HG03520 (cell line): ENCODE data around the gene OPN3.

Experiments
- ATAC-seq: cut with Tn5 transposase; IDR thresholded peaks from one replicate; pipeline ENCODE4 v1.9.1; 2021; ENCODE audit warnings: mild to moderate bottlenecking, moderate library complexity; ENCODE audit not compliant: unreplicated experiment

The OPN3 gene

DNA sequence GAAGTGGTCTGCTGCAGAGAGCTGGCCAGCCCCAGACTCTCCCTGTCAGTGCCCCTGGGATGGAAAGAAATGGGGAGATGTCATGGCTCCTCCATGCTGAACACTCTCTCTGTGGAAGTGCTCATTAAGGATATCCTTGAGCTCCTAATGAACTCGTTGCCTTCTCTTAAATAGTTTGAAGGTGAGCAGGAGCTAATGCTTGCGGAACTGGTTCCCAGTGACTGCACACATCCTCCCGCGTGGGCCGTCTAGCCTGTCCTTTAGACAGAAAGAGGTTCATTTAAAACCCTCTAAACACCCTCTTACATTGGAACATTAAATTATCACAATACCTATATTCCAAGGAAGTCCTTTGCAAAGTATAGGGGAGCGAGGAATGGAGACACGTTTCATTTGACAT lies 6.0 kb upstream of the OPN3 start:
- no peak for ATAC-seq

DNA sequence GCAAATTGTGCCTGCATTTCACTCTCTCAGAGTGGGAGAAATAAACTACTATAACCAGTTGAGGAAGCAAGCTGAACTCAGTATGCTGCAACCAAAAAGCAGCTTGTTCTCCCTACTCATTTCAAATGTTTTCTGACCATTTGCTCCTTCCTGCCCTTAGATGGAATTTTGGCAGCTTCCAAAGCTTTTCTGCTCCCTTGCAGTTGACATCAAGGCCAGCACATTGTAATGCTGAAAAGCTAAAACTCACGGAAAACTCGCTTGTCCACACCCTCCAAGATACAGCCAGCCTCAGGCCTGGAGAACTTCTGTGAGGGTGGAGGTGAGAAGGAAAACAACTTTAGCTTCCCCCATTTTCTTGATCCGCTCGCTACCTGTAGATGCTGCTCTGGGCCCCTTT lies 5.0 kb upstream of the OPN3 start:
- no peak for ATAC-seq

DNA sequence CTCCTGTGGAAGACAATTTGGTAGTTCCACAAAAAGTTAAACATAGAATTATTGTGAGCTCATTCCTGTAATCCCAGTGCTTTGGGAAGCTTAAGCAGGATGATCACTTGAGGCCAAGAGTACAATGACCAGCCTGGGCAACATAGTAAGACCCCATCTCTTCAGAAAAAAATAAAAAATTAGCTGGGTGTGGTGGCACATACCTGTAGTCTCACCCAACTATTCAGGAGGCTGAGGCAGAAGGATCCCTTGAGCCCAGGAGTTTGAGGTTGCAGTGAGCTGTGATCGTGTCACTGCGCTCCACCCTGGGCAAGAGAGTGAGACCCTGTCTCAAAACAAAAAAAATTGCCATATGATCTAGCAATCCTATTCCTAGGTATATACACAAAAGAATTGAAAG lies 4.1 kb upstream of the OPN3 start:
- no peak for ATAC-seq

DNA sequence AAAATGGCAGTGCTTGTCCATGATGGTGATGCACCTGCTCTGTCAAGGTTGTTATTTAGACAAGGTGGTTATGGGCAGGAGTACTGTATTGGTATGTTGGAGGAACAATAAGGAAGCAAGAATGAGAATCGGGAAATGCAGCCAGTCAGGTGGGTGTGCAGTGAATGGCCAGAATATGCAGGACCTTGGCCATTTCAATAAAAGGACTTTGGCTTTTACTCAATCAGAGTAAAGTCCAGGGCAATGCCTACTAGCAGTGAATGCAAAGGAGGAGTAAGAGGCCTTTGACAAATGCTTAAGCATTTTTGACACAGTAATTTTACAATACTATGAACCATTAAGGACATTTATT lies 2.4 kb upstream of the OPN3 start:
- ATAC-seq = no peak

DNA sequence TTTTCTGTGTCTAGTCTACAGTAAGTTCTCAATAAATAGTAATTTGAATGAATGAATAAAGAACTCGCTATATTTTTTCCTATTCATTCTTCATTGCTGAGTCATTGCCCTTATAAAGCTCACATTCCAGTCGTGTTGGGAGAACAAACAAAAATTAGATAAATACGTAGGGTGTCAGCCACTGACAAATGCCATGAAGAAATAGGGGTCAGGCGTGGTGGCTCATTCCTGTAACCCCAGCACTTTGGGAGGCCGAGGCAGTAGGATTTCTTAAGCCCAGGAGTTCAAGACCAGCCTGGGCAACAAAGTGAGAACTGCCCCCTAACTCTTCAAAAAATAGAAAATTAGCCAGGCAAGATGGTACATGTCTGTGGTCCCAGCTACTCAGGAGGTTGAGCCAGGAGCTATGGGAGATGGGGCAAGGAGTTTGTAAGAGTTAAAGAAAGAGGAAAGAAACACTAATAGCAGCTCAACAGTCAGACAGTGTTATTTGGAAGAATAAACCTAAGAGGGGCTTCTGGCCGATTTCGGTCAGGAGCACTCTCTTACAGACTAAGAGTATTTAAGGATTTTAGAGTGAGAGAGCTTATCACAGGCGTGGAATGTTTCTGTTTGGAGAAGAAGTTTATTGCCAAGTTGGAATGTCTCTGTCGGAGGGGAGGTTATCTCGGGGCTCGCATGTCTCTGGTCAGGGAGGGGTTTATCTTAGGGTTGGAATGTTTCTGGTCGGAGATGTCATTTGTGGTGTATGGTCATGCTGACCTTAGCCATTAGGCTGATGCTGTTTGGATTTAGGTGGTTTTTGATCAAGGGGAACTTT lies 1.8 kb upstream of the OPN3 start:
- ATAC-seq = no peak

DNA sequence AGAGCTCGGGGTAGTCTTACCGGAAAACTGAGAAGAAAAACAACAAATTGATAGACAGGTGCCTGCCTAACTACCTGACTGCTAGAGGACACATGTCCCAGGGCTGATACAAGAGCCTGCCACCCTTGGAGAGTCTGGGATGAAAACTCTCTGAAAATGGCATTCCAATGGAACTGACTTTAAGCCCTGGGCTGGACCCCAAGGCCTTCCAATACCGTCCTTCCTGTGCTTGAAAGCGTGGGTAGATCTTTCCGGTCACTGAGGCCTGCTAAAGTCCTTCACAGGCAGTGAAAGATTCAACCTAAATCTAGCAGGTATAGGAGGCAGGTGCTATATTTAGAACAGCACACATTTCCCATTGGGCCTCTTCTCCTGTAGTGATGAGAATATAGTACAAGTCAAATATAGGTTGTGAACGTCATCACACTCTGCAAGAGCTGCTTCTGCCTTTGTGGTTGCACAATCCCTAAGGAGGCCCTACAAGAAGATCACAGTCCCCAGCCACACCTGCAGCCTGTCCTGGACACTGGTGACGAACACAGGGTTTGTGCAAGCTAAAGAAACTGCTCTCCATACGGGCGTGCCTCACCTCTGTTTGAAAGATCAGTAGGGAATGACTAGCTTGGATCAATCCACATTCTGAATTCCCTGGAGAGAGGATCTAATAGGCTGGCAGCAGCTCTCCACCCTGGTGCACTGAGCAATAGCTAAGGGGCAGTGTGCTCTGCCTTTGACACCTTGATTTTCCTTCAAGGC lies 876 bp upstream of the OPN3 start:
- ATAC-seq = no peak

DNA sequence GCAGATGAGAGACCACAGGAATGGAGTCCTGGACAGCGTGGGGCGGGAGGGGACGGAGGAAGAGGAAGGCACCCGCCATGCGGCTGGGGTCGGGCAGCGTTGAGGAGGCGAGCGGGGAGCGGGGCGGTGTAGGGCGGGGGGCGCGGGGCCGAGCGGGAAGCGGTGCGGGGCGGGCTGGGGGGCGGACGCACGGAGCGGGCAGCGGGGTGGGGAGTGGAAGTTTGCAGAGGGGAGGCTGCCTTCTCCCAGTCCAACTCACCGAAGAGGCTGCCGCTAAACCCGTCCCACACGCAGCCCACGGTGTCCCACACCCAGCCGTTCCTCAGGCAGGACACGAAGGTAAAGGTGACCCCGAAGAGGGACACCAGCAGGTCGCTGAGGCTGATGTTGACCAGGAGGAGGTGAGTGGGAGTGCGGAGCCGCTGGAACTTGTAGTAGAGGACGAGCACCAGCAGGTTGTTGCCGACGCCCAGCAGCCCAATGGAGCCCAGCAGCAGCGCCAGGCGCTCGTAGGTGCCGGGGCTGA lies 483 bp downstream of the OPN3 start:
- peak; percentile 52 for ATAC-seq

DNA sequence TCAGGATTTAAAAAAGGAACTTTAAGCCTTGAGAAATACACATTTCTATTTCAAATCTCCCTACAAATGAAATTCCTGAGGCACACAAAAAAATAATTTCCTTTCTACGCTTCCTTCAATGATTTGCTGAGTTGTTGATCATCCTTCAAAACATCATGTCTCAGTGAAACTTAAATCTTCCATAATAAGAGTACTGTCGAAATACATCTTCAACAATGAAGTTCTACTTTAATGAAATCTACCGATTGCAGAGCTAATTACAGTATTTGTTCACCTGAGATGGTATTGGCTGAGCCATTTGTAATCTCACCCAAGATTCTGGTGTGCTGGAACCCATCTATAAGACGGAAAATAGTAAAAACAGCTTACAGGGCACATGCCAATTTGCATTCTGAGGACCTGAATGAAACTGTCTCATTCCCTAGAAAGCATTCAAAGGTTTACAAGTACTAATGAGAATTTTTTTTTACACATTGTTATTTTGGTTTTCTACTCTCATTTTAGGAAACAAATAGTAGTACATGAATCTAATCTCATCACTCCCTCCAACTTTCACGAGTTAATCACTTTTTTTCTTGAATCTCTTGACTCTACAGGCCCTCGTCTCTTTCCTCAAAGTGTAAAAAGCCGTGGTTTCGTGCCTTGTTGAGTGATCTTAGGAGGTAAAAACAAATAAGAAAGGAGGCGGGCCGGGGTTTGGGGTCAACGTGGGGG lies 1.1 kb downstream of the OPN3 start:
- ATAC-seq = no peak

DNA sequence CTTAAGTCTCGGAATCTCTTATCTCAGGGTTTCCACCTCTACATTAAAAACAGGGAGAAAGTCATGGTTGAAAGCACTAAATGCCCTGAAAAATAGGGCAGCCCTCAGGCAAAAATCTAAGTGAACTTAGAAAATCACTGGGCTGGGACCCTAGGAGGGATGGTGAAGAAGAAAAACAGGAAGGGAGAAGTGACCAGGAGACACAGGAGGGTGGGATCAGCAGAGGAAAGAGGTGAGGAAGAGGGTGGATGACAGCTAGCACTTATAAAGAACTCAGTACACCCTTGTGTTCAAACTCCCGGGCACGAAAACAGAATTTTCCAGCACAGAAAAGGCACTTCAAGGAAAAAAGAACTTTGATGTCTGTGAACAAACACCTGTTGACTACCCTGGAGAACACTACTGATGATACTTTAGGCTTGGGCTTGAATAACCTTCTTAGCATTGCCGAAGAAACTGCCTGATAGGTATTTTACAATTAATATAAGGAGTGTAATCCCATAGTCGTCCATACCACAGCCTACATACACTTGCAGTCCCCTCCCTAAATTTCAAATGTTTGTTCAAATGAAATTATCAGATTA lies 2.0 kb downstream of the OPN3 start:
- no peak for ATAC-seq

DNA sequence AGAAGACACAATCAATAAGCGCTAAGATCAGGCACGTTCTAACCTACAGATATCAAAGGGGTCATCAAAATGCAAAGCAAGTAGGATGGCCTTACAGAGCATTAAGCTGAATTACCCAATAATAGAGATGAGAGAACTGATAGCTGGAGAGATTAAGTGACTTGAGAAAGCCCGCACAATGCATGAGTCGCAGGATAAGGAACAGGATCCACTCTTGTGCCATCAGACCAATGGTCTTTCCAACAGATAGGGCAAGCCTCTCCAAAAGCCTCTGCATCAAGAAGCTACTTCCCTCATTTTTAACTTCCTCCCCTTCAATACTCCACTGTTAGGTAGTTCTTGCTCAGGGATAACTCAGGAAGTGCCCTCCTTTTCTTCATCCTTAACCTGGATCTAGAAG lies 2.6 kb downstream of the OPN3 start:
- no peak for ATAC-seq

DNA sequence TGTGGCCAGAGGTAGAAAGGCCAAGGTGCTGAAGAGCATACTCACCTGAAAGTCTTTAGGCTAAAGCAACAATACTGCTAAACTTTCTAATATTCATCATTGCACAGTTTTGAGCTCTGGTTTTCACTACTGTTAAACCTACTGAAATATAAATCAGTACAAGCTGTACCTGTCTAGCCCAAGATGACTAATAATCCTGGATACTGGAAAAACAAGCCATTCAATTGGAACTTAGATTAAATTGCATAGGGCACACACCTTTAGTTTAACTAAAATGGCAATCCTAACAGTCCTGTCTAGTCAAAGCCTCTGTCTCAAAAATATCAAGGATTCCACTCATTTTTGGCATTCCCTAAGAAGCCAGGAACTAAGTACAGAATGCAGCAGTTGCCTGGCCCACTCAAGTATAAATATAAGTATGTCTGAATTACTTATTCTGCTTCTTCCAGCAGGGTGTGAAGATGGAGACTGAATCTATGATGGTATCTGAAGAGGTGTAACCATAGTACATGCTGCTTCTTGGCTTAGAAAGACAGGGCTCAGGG lies 3.1 kb downstream of the OPN3 start:
- ATAC-seq = no peak

DNA sequence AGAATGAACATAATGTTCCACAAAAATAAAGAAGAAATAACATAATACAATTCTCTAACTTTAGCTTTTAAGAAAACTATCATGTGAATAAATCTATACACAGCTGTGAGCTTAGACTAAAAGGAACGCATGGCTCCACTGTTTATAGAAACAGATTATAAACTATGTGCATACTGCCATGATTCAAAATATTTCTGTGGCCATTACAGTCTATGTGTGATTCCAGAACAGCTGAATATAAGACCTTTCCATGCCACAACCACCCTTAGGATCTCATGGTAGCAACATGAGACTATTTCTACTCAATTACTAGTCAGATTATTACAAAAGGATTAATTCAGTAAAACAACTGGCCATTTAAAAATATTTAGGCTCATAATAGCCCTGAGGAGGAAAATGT lies 3.9 kb downstream of the OPN3 start:
- ATAC-seq = no peak

DNA sequence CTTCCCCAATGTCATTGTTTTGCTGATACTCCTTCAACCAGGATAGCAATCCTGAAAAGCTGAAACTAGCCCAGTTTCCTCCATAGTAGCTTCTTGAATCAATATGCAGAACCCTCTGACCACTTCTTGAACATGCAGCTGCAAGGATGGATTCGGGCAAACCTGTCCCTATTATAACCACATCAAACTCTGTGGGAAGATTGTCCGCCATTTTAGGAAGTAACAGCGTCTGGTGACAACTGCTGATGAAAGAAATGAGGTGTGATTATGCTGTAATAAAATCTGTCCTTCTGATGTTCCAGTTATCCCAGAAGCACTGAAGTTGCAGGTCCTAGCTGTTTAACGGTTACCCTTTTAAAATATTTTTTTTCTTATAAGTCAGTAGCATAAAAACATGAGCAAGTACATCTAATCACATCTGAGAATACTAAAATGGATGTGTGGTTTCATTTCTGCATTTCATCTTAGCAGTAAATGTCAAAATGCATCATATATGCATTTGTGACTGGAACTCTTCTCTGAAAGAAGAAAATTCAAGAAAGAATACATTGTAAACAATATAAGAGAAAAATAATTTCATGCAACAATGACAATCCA lies 4.5 kb downstream of the OPN3 start:
- no peak for ATAC-seq

DNA sequence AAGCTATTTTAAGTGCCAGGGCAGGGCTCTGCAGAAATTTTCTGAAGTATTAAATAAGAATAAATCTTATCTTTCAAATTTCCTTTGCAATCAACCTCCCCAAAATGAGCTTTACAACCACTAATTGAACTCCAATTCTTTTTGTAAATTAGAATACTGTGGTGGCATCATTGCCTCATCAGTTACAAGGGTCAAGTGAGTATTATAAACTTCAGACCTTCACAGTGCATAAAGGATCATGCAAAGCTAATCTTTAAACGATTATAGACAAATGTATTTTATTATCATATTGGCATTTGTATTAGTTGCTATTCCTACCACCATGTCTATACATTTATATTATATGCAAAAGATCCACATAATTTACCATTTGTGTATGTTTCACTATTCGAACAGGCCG lies 7.2 kb downstream of the OPN3 start:
- ATAC-seq = no peak

DNA sequence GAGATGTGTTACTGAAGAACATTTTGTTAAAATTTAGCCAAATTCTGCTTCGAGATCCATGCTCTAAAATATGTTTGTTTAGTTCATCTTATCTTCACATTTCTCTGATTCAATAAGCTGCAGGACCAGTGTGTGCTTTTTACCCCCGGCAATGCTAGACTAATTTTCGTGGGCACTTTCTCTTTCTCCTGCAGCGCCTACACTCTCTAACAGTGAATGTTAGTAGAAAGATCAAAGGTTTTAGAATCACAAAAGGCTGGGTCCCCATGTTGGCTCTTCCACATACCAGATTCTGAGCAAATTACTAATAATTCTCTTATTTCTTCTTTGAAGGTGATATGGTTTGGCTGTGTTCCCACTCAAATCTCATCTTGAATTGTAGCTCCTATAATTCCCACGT lies 8.5 kb downstream of the OPN3 start:
- ATAC-seq = no peak

DNA sequence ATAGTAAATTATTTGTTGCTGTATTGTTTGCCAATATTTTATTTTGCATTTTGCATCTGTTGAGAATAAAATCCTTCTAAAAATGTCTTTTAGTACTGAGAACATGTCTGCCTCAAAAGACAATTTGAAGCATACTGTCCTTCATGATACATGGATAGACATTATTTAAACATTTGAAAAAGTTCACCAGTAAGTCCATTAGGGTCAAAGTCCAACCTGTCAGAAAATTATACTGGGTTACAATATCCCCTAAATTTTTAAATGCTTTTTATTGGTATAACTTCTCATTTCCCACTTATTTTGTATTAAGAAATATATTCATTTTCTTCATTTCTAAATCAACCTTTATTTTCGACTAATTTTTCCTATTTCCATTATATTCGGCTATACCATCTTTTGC lies 9.3 kb downstream of the OPN3 start:
- no peak for ATAC-seq

DNA sequence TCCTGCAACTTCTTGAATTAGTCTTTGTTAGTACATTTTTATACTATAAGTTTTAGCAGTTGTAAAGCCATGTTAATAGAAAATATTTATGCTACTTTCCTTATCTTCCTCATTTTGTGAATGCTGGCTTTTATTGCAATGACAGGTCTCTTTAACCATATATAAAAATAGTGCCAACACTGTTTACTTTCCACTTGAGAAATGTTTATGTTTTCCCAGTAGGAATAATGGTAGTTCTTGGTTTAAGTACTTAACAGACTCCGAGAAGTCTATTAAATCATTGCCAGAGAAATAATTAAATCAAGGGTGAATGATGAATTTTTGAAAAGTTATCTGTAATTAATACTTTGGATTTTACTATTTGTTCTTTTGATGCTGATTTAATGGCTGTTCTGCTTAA lies 9.7 kb downstream of the OPN3 start:
- ATAC-seq = no peak

DNA sequence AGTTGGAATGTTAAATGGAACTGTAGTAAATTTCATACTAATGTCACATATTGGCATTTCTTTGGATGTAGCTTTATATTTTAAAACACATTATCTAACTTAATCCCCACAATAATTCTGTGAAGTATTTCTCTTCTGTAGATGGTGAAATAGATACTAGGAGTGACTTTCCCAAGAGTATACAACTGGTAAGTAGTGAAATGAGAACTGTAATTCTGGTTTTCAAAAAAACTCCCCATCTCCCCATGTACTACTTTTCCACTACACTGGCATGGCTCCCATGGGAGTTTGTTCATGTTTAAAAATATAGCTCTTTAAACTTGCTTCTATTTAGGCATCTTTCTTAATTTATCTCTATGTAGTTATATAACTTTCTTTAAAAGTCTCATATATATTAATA lies 10.2 kb downstream of the OPN3 start:
- ATAC-seq = no peak

DNA sequence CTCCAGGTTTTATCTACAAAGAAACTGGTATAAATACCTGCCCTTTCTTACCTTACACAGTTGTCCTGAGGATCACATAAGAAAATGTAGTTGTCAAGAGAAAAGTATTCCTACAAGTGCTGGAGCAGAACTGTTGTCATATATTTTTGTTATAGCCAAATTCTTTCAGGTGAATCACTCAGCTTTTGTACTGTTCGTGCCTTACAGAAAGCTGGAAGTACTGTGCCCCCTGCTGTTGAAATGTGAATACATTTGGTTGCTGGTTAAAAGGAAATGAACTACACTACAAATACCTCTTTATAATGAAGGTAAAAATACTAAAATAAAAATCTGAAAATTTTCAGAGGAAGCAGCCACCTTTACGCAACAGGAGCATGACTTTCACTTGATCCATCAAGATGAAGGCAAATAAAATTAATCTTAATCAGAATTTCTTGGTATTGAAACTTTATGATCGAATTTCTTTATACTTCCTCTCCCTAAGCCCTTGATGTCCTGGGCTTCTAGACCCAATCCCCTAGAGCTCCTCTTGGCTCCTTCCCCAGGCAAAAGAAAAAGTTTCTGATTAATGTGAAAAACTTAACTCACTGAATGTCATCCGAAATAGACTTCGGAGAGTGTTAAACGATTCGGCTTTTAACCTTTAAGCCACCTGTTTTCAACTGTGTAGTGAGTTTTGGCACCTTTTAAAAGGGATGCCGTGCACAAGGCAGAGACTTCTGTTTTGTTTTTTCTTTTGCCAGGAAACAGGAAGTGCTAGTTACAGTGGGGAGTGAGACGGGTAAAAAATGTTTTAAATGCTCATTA lies 12.5 kb downstream of the OPN3 start:
- peak; percentile 83 for ATAC-seq

DNA sequence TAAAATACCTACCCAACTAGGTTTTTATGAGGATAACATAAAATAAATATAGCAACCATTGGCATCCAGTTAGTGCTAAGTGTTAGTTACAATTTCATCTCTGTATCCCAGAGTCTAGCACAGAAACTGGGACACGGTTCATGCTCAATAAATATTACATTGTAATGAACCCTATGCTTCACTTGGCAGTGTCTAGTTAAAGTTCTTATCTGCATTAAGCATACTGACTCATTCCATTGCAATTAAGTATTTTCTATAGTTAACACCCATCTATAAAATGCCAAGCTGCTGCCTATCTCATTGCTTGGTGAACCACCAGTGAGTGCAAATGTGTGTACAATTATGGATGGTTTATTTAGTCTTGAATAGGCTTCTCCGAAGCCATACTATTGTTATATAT lies 15.2 kb downstream of the OPN3 start:
- ATAC-seq = no peak
